Breast epithelium (tissue), 3 donors: Measurements from ENCODE around the gene LINS1.

Source experiments
- CTCF ChIP-seq, 3 donors: fragments of 450-650 bp; IDR thresholded peaks; one replicate each; pipeline ENCODE4 v1.5.1; 2016 to 2017; ENCODE audit warnings: antibody characterized with exemption in 3 of 3, mild to moderate bottlenecking in 3 of 3, moderate library complexity in 3 of 3
- POLR2AphosphoS5 ChIP-seq, 3 donors: sonication (generic); formaldehyde crosslinking; IDR thresholded peaks; one replicate each; pipeline ENCODE4 v1.6.1; 2017; ENCODE audit warnings: antibody characterized with exemption in 3 of 3

DNA sequence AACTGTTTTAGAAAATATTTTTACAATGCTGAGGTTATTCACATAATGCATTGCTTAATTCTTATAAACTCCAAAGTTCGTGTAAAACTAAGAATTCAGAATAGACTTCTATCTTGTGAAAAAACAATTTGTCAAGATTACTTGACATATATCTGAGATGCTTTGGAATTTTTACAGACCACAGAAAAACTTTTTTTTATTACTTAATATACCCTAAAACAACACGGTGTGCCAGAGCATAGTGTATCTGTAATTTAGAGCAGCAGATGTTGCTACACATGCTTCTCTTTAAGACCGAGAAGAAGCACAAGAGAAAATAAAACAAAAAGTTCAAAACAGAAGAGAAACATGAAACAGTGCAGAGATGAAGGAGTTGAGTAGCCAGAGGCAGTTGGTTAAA is 26.8 kb upstream of the LINS1 start:
- TF ChIP-seq CTCF (IDR thresholded peaks at IDR 0.05) (no peak), POLR2AphosphoS5 (IDR thresholded peaks at IDR 0.05) (no peak)
